Spleen (tissue), 7 donors: ENCODE results near the gene MEIS3.

Source experiments
- CTCF ChIP-seq, 11 experiments: fragments of 200-600 bp in 7 of 11; fragments of 450-650 bp in 4 of 11; sonication (generic) in 4 of 11; IDR thresholded peaks in 8 of 11; conservative IDR thresholded peaks in 3 of 11; 1 replicate in 7 of 11; 2 replicates in 4 of 11; pipeline versions ENCODE4 v1.4.0 to v1.8.0; 2016 to 2021; ENCODE audit warnings: antibody characterized with exemption in 11 of 11, inconsistent platforms in 4 of 11, mild to moderate bottlenecking in 1 of 11
- POLR2A ChIP-seq, 3 donors: fragments of 450-650 bp; IDR thresholded peaks; one replicate each; pipeline ENCODE4 v1.5.1; 2017; ENCODE audit warnings: antibody characterized with exemption in 3 of 3, mild to moderate bottlenecking in 1 of 3
- donor health status: DM: no; HTN: no; CAD: no; lungs with moderate emphysema.
- donor health status: DM: no; HTN: no; CAD: no.
- donor health status: DM: no; HTN: no; CAD: no.

- TF ChIP-seq CTCF (IDR thresholded peaks at IDR 0.05 in 8 of 11, conservative IDR thresholded peaks at IDR 0.05 in 3 of 11) (no peak), POLR2A (IDR thresholded peaks at IDR 0.05) (no peak)
Measured at GRCh38 chr19:47357788-47358680, 61.3 kb downstream of the MEIS3 start.
